Measurements from ENCODE around the gene SNED1.

Gene SNED1

DNA sequence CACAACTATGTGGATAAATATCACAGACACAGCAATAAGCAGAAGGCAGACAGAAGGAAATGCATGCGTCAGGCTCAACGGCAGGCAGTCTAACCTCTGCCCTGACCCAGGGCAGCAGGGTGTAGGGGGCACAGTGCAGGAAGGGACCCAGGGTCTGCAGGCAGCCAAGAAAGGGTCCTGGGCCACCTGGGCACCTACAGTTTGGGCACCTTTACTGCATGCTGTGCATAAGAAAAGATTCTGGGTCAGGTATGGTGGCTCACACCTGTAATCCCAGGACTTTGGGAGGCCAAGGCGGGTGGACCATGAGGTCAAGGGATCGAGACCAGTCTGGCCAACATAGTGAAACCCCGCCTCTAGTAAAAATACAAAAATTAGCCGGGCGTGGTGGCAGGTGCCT is 133.1 kb downstream of the SNED1 start:
- Histone ChIP-seq H3K4me3 (no peak overlapping the region), H3K27ac (no peak overlapping the region), H3K9ac (ENCODE audit: insufficient read length) (no peak overlapping the region), H3K9me3 (ENCODE audit: low read depth, low read length) (no peaks in the 10 kb centered on the region), H3K36me3 (ENCODE audit: insufficient read depth, low read length) (peaks cover 27% of the 10 kb centered on the region; the same call in 1 of the 2 replicates)
- TF ChIP-seq POLR2AphosphoS5 (IDR thresholded peaks at IDR 0.05; ENCODE audit: borderline replicate concordance, low read depth, low read length), result no peak
- TF ChIP-seq FOXP2 (optimal IDR thresholded peaks at IDR 0.05; ENCODE audit: control extremely low read depth, extremely low read length, insufficient read depth), result no peak
- DNase-seq (ENCODE audit: low read depth, low spot score), result no peak

DNA sequence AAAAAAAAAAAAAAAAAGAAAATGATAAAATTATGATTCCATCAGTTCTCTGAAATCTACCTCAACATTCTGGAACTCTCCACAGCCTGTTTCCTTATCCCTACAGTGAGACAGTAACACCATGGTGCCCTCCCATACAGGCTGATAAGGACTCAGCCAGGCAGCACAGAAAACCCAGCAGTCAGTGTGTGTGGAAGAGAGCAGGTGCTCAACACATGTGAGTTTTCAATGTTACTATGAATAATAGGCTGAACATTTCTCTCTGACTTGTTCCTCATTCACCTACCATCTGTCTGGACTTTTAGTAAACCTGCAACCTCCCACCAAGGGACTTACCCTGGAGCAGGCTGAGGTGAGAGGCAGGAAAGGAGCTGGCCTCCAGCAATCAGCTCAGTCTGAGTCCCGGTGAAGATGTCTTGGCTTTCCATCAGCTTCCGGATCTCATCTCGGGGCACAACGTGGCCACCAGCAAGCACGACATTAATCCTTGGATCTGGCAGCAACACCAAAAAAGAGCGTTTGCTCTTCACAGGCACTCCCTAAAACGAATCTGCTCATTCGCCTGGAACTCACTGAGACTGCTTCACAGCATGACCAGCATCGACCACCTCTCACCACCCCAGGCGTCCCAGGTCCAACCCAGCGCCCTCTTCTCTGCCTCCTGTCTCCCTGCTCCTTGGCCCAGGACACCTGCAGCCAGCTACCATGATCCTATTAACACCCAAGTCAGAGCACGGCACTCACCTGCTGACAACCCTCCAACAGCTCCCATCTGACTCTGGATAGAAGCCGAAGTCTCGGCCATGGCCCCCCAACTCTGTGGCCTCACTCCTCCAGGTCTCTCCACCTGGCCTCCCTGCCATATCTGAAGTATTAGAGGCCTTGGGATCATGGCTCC is 134.4 kb downstream of the SNED1 start:
- Histone ChIP-seq H3K9ac (ENCODE audit: insufficient read length) (no peak overlapping the region), H3K36me3 (ENCODE audit: insufficient read depth, low read length) (peaks cover 31% of the 10 kb centered on the region; the same call in 1 of the 2 replicates), H3K27ac (no peak overlapping the region), H3K4me3 (no peak overlapping the region), H3K9me3 (ENCODE audit: low read depth, low read length) (no peaks in the 10 kb centered on the region)
- TF ChIP-seq FOXP2 (optimal IDR thresholded peaks at IDR 0.05; ENCODE audit: control extremely low read depth, extremely low read length, insufficient read depth) (no peak), POLR2AphosphoS5 (IDR thresholded peaks at IDR 0.05; ENCODE audit: borderline replicate concordance, low read depth, low read length) (no peak)
- DNase-seq (ENCODE audit: low read depth, low spot score), result no peak

DNA sequence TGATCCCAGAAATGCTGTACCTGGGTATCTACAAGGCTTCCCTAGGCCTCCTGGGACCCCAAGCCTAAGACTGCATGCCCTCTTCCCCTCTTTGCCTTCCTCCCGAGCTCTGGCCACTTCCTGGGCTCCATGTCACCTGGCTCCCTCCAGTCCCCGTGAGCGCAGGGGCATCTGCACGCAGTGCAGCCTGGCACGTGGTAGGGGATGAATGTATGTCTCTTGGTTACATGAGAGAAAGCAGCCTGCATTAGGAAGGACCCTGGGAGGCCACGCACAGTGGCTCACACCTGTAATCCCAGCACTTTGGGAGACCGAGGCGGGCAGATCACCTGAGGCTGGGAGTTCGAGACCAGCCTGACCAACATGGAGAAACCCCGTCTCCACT is 135.0 kb downstream of the SNED1 start:
- DNase-seq (ENCODE audit: low read depth, low spot score), result no peak
- Histone ChIP-seq H3K27ac (no peak overlapping the region), H3K9ac (ENCODE audit: insufficient read length) (no peak overlapping the region), H3K9me3 (ENCODE audit: low read depth, low read length) (no peaks in the 10 kb centered on the region), H3K36me3 (ENCODE audit: insufficient read depth, low read length) (peaks cover 31% of the 10 kb centered on the region; the same call in 1 of the 2 replicates), H3K4me3 (no peak overlapping the region)
- TF ChIP-seq EZH2 (IDR thresholded peaks at IDR 0.05) (no peak), POLR2AphosphoS5 (IDR thresholded peaks at IDR 0.05; ENCODE audit: borderline replicate concordance, low read depth, low read length) (no peak), FOXP2 (optimal IDR thresholded peaks at IDR 0.05; ENCODE audit: control extremely low read depth, extremely low read length, insufficient read depth) (no peak)

- Histone ChIP-seq H3K9ac (ENCODE audit: insufficient read length) (no peak overlapping the region), H3K36me3 (ENCODE audit: insufficient read depth, low read length) (peaks cover 31% of the 10 kb centered on the region; the same call in 1 of the 2 replicates), H3K4me3 (no peak overlapping the region), H3K27ac (no peak overlapping the region), H3K9me3 (ENCODE audit: low read depth, low read length) (no peaks in the 10 kb centered on the region)
- no peak for TF ChIP-seq POLR2AphosphoS5 (IDR thresholded peaks at IDR 0.05; ENCODE audit: borderline replicate concordance, low read depth, low read length)
- no peak for TF ChIP-seq FOXP2 (optimal IDR thresholded peaks at IDR 0.05; ENCODE audit: control extremely low read depth, extremely low read length, insufficient read depth)
- TF ChIP-seq EZH2 (IDR thresholded peaks at IDR 0.05), result no peak
- no peak for DNase-seq (ENCODE audit: low read depth, low spot score)
These were observed 136.3 kb downstream of the SNED1 start for GRCh38 chr2:241134711-241135110.

DNA sequence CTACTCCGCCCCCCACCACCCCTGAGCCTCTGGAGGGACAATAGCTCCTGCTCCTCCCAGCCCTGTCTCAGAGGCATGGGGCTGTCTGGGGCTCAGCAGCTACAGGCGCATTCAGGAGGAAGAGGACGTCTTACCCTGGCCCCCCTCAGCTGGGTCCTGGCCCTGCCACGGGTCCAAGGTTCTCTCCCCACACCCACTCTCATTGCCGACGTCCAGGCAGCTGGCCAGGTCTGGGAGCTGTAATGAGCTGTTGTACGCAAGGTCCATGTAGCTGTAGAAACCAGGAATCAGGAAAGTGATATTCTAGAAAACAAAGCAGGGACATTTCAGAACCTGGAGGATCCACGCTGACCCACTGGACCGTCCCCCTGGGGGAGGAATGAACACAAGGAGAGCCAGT is 137.3 kb downstream of the SNED1 start:
- DNase-seq (ENCODE audit: low read depth, low spot score), result no peak
- no peak overlapping the region for H3K27ac ChIP-seq
- peaks cover 26% of the 10 kb centered on the region; the same call in 1 of the 2 replicates for H3K36me3 ChIP-seq (ENCODE audit: insufficient read depth, low read length)
- TF ChIP-seq EZH2 (IDR thresholded peaks at IDR 0.05) (no peak), POLR2AphosphoS5 (IDR thresholded peaks at IDR 0.05; ENCODE audit: borderline replicate concordance, low read depth, low read length) (no peak), FOXP2 (optimal IDR thresholded peaks at IDR 0.05; ENCODE audit: control extremely low read depth, extremely low read length, insufficient read depth) (no peak)
- no peak overlapping the region for H3K9ac ChIP-seq (ENCODE audit: insufficient read length)
- no peak overlapping the region for H3K4me3 ChIP-seq
- H3K9me3 ChIP-seq (ENCODE audit: low read depth, low read length), result no peaks in the 10 kb centered on the region

DNA sequence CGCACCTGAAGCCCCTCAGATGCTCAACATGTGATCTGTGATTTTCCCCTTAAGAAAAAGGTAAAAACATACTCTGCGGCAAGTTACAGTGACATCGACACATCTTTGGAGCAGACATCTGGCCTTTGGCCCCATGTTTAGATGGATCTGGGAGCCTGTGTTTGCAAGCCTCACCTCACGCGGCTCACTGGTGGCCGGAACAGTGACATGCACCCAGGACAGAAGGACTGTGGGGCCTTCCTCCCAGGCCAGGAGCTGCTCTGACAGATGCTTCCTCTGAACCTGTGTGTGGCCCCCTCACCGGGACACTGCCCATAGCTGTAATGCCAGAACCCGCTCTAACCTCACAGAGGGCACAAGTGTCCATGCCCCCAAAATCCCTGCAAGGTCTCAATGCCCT is 137.8 kb downstream of the SNED1 start:
- H3K9me3 ChIP-seq (ENCODE audit: low read depth, low read length), result no peaks in the 10 kb centered on the region
- no peak overlapping the region for H3K27ac ChIP-seq
- no peak for DNase-seq (ENCODE audit: low read depth, low spot score)
- H3K36me3 ChIP-seq (ENCODE audit: insufficient read depth, low read length), result peaks cover 28% of the 10 kb centered on the region; the same call in 1 of the 2 replicates
- no peak for TF ChIP-seq FOXP2 (optimal IDR thresholded peaks at IDR 0.05; ENCODE audit: control extremely low read depth, extremely low read length, insufficient read depth)
- no peak for TF ChIP-seq EZH2 (IDR thresholded peaks at IDR 0.05)
- no peak for TF ChIP-seq POLR2AphosphoS5 (IDR thresholded peaks at IDR 0.05; ENCODE audit: borderline replicate concordance, low read depth, low read length)
- no peak overlapping the region for H3K9ac ChIP-seq (ENCODE audit: insufficient read length)
- no peak overlapping the region for H3K4me3 ChIP-seq

- Histone ChIP-seq H3K4me3 (no peak overlapping the region), H3K9me3 (ENCODE audit: low read depth, low read length) (no peaks in the 10 kb centered on the region), H3K9ac (ENCODE audit: insufficient read length) (no peak overlapping the region), H3K36me3 (ENCODE audit: insufficient read depth, low read length) (peaks cover 24% of the 10 kb centered on the region; the same call in 1 of the 2 replicates), H3K27ac (no peak overlapping the region)
- TF ChIP-seq POLR2AphosphoS5 (IDR thresholded peaks at IDR 0.05; ENCODE audit: borderline replicate concordance, low read depth, low read length) (no peak), FOXP2 (optimal IDR thresholded peaks at IDR 0.05; ENCODE audit: control extremely low read depth, extremely low read length, insufficient read depth) (no peak), EZH2 (IDR thresholded peaks at IDR 0.05) (no peak)
- no peak for DNase-seq (ENCODE audit: low read depth, low spot score)
These were observed 138.3 kb downstream of the SNED1 start for GRCh38 chr2:241136661-241137260.
